Dermis blood vessel endothelial cell (primary cell): ENCODE results near the gene BTBD2. TPM values are rescaled to one million over a fixed set of nuclear protein-coding genes. Genes with fewer than 3 reads are reported as not detected.
"Not testable (repeated sequence)": the region's sequence is repeated elsewhere in the genome, so short reads cannot be mapped to it uniquely, and the experiment has no call there.

Experiments
- DNase-seq: peaks from one replicate; pipeline ENCODE4 v3.0.0; 2010
- total RNA-seq: library from RNA; depleted of rRNA; stranded (reverse); fragments of >200 nt; gene quantifications from 2 replicates; pipeline ENCODE4 v1.2.3, GENCODE V29; 2014

The BTBD2 gene
- total RNA-seq, 1 donor from 2014 or later = 51.7 TPM

DNA sequence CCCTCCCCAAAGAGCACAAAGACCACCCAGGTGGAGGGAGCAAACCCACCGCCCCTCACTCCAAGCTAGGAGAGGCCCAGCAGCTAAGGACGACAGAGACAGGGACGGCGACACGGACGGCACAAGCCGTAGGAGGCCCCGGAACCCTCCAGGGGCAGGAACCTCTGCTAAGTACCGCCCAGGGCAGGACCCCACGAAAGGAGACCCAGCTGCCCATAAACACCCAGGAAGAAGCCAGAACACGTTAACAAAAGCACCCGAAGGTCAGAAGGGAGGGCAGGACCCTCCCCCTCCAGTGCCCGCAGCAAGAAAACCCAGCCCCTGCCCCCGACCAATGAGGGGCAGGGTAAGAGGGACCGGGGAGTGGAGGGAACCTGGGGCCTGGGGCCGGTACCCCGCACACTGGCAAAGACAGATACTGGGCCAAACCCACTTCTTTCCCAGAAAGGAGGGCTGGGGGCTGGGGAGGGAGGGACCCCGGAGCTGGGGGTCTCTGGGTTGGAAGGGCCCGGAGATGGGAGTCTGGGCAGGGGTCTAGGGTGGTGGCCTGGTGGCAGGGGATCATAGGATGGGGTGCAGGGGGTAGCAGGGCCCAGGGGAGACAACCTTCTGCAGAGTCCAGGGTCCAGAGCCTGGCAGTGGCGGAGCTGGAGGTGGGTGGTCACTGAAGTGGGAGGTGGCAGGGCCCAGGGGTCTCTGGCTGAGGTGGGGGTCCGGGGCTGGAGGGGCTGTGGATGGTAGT lies 2.4 kb downstream of the BTBD2 start:
- no peak for DNase-seq

DNA sequence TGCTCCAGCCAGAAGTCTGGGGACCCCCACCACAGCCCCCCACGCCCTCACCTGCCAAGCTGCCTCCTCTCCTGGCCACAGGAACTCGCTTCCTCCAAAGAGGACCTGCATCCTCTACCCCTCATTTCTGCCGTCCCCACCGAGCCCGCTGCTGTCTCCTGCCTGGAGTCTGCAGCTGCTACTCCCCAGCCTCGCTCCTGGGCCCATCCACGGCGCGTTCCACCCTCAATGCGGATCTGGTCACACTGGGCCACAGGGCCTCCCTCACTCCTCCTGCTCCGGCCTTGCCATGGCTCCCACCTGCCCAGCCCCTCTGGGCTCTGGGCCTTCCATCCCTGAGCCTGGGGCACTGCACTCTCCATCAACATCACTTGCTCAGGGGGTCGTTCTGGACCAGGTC lies 4.3 kb downstream of the BTBD2 start:
- DNase-seq = no peak

DNA sequence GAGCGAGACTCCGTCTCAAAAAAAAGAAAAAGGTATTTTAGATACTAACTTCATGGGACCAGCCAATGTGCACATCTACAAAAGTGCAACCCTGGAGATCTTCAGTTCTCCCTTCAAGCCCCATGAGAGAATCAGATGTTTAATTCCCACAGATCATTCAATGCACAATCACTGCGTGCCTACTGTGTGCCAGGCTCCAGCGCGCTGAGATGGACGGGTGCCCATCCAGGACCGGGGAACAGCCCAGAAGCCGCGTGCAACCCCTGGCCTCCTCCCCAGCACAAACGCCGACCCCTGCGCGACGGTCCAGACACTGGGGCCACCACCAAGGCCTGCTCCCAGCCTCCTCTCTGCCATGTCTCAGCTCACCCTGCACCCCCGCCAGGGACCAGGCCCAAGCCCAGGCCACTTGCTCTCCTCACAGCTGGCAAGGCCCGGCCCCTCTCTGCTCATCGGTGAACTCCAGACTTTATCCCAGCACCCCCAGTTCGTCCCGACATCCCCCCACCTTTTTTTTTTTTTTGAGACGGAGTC lies 5.3 kb downstream of the BTBD2 start:
- DNase-seq = no peak

DNA sequence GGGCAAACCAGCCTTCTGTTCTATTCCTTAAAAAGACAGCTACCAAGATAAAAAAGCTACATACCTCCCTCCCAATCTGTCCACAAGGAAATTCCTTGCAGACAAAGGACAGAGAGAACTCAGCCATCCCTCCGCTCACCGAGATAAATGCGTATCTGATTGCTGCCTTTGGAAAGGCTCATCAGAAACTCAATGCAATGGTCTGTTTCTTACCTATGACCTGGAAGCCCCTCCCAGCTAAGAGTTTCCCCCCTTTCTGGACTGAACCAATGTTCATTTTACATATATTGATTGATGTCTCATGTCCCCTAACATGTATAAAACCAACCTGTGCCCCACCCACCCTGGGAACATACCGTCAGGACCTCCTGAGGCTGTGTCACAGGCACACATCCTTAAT lies 11.6 kb downstream of the BTBD2 start:
- DNase-seq = no peak

DNA sequence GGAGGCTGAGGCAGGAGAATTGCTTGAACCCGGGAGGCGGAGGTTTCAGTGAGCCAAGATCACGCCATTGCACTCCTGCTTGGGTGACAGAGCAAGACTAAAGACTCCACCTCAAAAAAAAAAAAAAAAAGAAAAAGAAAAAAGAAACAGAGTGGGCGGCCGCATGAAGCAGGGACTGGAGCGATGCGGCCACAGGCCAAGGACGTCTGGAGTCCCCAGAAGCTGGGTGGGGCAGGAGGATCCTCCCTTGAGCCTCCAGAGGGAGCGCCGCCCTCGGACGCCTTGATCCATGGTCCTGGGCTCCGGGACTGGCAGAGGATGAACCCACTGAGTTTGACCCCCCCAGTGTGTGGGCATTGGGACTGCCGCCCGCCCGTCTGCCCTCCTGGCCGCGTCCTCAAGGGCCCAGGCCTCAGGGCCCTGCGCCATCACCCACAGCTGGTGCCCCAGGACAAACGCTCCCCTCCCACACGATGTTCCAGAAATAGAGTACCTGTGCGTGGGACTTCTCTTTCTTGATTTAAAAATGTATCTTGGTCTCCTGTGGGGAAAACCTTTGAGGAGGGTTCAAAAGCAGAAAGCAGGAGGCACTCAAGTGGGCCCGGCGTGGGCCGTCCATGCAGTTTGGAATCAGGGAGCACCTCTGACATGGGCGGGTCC lies 15.5 kb downstream of the BTBD2 start:
- no peak for DNase-seq

DNA sequence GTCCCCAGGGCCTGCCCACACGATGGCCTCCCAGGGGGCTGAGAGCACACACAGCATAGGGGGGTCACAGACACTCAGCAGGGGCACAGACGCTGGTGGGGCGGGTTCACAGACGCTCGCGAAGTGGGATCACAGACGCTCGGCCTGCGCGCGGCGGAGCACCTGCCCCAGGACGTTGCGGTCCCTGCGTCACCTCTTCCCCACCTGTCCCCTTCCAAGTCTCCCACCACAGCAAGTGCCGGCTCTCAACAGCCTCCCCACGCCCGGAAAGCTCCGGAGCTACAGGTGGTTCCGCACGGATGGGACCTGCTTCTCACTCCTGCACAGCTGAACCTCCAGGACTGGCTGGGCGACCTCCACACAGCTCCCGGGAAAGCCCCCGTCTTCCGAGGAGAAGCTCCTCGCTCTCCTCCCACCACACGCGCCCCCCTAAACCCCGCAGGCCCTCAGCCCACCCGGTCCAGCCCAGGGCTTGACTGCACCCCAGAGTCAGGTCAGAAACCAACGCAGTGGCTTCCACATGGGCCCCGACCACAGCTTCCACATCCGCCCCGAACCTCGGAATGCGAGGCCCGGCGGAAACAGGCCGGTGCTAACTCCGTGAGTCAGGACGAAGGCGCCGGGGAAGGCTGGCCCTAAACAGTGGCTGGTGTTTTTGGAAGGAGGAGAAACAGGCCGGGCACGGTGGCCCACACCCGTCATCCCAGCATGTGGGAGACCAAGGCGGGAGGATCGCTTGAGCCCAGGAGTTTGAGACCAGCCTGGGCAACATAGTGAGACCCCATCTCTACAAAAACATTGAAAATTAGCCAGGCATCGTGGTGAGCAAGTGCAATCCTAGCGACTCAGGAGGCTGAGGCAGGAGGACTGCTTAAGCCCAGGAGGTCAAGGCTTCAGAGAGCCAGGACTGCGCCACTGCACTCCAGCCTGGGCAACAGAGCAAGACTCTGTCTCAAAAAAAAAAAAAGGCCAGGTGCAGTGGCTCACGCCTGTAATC lies 16.5 kb downstream of the BTBD2 start:
- DNase-seq = no peak

DNA sequence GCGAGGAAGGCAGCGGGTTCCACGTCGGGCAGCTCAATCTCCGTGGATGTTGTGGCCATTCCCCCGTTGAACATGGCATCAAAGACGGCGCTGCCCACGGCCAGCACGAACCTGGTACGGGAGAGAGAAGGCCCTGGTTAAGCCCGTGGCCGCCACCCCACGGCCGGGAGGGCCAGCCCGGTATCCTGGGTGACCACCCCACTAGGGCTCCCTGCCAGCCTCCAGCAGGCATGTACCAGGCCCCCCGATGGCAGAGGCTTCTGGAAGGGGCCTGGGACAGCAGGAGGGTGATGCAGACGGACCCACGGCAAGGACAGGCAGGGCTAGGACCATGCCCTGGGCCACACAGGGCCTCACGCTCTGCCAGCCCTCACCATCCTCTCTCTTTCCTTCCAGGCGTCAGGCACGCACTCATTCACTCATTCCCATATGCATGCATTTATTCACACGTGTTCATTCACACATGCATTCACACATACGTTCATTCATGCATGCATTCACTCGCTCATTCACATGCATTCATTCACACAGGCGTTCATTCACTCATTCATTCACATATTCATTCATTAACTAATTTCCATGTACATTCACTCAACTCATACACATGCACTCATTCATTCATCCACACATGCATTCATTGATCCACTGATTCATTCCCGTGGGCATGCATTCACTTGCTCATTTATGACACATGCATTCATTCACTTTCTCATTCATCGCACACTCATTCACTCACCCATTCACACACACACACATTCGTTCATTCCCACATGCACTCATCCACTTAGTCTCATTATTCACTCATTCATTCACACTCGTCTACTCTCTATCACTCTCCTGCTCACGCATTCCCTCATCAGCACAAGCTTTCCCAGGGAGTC lies 17.9 kb downstream of the BTBD2 start:
- DNase-seq = no peak

DNA sequence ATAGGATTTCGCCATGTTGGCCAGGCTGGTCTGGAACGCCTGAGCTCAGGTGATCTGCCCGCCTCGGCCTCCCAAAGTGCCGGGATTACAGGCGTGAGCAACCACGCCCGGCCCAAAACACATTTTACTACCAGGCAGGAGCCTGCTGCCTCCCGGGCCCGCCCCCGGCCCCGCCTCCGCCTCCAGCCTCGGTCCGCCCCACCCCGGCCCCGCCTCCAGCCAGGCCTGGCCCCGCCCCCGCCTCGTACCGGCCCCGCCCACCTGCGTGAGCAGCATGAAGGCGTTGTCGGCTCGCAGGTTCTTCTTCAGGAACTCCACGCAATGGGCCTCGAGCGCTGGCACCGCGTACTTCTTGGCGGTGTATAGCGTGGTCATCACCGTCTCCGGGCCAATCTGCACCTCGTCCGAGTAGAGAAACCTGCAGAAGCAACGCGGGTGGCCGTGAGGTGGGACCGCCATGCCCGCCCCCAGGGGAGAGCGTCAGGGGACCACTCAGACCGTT lies 22.7 kb downstream of the BTBD2 start:
- DNase-seq = peak; percentile 24

DNA sequence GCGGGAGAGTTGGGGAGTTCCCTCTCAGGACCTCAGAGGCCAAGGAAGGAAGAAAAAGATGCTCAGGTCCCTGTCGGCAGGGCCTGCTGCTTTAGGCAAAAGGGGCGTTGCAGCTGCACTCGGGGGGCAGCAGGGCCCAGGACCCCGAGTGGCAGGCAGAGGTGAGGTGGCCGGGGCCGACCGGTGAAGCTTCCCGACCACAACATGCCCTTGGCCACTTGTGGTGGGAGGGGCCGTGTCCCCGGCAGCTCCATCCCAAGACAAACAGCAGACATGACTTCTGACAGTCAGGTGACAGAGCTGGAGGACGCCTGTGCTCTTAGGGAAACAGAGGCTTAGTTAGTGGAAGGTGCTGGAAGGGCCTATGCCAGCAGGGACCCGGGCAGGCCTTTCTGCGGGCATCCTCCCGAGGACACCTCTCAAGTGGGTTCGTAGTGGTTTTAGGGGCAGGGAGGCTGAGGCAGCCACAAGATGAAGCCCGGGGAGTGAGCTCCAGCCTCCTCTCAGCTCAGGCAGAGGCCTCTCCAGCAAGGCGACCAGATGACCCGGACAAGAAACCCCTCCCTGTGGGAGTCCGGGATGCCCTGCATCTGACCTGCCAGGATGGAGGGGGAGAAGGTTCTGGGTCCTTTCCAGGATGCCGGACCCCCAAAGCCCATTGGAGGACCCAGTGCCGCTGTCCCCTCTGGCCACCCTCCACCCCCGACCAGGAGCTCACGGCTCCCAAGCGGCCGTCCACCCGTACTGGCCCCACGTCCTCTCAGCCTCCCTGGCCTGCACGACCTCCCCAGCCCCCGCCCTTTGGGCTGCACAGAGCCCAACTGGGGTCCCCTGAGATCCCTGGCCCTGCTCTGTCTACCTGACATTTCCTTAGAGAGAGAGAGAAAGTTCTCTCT lies 24.2 kb downstream of the BTBD2 start:
- DNase-seq = no peak

DNA sequence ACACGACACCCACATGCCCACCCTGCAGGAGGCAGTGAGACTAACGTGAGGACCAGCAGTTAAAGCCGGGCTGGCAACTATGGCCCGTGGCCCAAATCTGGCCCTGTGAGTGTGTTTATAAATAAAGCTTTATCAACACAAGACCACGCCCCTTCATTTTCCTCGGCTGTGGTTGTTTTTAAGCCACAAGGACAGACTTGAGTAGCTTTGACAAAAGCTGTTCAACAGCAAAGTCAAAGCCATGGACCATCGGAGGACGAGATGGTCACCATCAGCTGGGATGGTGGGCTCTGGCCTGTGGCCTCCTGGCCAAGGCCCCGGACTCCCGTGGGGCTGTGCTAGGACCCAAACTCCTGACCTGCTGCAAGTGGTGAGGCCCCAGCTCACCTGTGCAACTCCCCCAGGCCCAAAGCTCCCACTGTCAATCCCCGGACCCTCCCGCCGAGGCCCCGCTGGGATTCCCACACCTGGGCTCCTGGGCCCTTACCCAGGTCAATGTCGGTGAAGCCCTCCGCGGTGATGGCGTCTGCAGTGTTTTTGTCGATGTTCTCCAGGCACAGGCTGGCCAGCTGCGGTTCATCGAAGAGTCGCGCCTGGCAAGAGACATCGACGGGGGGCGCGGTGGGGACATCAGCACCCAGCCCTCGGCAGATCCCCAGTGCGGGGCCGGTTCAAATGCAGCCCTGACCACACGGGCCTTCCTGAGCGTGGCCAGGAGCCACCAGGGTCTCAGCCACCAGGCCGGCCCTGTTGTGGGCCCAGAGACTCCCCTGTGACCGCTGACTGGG lies 25.1 kb downstream of the BTBD2 start:
- no peak for DNase-seq

DNA sequence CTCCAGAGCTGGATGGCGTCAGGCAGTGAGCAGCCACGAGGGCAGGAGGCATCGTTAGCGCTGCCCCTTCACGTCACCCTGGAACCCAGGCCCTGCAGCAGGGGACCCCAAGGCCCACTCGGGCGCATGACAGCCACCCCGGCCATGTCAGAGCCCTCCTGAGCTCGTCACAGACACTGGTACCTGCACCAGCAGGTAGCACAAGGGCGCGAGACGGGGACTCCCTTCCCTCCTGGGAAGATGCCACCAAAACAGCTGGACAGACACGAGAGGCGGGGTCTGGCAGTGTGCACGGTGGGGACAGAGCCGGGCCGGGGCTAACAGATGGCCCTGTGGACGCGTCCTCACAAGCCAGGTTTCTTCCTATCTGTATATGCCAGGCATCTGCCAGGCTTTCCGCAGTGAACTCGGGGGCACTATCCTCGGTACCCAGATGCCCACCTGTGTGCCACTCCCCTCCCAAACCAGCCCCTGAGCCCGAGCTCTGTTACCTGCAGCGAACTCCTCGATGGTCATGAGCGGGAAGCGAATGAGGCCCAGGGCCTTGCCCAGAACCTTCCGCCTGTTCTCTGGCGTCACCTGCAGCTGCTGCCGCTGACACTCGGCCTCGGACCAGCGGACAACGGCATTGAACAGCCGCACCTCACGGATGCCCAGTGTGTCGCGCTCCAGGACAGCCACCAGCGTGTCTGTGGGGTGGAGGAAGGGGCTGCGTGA lies 25.8 kb downstream of the BTBD2 start:
- no peak for DNase-seq

DNA sequence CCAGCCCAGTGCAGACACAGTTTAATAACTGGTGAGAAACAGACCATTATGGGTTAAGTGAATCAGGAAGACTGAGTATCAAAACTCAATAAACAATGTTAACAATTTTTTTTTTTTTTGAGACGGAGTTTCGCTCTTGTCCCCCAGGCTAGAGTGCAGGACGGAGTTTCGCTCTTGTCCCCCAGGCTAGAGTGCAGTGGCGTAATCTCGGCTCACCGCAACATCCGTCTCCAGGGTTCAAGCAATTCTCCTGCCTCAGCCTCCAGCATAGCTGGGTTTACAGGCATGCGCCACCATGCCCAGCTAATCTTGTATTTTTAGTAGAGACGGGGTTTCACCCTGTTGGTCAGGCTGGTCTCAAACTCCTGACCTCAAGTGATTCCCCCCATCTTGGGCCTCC lies 27.1 kb downstream of the BTBD2 start:
- DNase-seq = not testable (repeated sequence)

DNA sequence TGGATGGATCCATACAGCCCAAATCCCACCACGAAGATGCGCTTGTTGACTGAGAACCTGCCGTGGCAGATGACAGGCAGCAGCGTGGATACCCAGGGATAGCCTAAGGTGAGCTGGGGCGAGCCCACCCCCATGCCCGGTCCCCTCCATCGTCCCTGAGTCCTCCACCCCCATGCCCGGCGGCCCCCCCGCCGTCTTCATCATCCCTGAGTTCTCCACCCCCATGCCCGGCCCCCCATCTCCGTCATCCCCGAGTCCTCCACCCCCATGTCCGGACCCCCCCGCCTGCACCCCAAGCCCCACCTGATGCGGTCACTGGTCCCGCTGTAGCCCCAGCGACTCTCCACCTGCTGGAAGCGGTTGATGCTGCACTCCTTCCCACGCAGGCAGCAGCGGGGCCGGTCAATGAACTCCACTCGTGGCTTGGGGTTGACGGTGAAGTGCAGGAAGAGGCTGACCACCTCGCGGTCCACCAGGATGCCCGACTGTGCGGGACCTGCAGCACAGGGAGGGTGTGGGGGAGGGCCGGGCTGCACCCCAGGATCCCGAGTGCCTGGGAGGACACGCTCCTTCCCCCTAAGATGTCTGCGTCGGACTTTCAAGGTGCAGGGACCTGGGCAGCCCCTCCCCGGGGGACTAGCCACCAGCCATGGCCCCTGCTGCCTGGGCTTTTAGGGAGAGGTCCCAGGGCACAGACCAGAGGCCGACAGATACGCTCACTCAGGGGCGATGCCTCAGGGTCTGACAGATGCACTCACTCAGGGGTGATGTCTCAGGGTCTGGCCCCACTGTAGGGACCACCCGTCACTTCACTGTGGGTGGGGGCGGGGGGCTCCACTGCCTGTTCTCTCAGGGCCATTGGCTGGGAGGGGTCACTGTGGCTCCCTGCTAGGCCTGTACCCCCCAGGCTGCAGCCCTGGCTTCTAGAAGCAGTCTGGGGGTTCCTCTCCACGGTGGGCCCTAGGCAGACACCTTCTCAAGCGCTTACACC lies 28.0 kb downstream of the BTBD2 start:
- DNase-seq = no peak

DNA sequence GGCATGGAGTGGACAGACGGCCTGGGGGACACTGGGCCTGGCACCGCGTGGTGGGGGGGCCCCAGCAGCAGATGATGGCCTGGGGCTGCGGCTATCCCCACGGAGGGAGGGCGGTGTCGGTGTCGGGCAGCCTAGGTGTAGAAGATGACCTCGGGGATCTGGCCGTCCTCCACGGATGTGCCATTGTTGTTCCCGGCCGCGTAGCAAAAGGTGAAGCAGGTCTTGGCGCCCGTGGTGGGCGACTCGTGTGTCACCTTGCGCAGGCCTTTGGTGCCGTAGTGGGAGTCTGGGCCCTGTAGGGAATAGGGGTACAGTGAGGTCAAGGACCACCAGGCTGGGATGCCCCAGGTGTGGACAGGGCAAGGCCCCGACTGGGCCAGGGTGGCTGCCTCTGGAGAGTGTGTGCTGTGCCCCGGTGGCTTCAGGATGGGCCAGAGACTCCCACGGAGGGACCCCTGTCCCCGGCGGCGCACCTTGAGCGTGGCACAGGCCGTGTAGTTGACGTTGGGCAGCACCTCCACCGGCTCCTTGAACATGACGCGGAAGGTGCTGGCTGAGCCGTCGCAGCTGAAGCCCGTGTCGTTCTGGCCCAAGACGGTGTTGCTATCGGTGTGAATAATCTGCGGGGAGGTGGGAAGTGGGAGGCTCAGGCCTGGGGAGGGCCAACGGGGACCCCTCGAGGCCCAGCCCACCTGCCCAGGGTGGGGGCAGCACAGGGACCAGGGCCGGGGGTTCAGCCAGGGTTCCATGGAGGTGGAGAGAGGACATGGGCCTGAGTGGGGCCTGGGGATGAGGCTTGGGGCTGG lies 29.0 kb downstream of the BTBD2 start:
- DNase-seq = no peak

DNA sequence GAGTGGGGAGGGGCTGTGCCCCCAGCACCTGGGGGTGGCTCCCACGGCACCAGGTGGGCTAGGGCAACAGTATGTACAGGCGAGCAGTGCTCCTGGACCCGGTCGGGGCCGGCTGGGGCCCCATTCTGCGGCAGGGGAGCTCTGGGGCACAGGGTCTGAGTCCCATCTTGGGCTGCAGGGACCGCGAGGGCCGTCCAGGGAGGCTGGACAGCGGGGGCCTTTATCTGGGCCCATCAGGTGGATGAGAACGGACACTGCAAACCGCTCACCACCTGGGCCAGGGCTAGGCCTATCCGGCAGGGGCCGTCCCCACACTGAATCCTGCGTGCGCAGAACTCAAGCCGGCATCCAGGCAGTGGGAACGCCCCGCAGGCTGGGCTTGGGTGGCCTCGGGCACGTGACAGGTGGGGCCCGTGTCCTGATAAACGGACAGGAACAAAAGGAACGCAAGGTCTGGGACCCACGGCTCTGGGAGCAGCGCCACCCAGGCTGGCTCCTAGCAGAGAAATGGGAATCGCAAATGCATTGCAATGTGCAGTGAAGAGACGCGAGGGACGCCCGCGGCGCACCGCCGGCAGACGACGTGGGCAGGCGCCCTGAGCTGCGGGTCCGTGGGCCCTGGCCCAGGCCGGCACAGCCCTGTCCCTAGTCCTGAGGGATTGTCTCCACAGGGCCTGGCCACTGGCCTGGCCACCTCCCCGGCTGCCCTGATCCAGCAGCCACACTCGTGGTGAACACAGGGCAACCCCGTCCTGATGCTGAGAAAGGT lies 29.7 kb downstream of the BTBD2 start:
- no peak for DNase-seq

DNA sequence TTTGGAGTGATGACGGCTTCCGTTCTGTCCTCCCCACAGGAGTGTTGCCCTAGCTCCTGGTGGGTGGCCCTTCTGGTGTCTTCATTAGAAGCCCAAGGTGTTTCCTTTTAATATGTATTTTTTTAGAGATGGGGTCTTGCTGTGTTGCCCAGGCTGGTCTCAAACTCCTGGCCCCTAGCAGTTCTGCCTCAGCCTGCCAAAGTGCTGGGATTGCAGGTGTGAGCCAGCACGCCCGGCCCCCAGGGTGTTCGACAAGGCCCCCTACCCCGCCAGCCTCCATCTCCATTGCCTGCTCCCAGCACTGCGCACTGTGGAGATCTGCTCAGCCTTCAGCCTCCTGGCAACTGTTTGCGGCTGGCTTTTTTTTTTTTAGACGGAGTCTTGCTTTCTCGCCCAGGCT lies 31.2 kb downstream of the BTBD2 start:
- no peak for DNase-seq
